Peyer's patch (tissue), 4 donors: ENCODE data around the gene IL1RL2. TPM values are rescaled to one million over a fixed set of nuclear protein-coding genes. Genes with fewer than 3 reads are reported as not detected.

ENCODE experiments used
- DNase-seq, 3 donors: peaks; one replicate each; pipeline ENCODE4 v3.0.0-alpha.2; 2017 to 2019
- H3K27ac ChIP-seq, 4 donors: fragments of 200-600 bp; sonication (generic); one replicate each; pipeline ENCODE4 v1.5.1; 2016 to 2019
- H3K27me3 ChIP-seq, 2 donors: fragments of 200-600 bp; sonication (generic); one replicate each; pipeline ENCODE4 v1.5.1; 2019
- H3K36me3 ChIP-seq, 3 donors: fragments of 200-600 bp; sonication (generic); one replicate each; pipeline ENCODE4 v1.5.1; 2016 to 2019
- H3K4me1 ChIP-seq, 4 donors: fragments of 200-600 bp; sonication (generic); one replicate each; pipeline ENCODE4 v1.5.1; 2016 to 2019
- H3K4me3 ChIP-seq, 4 donors: fragments of 200-600 bp; sonication (generic); 1 replicate in 3 of 4; 2 replicates in 1 of 4; pipeline ENCODE4 v1.5.1; 2016 to 2019; ENCODE audit warnings: mild to moderate bottlenecking in 1 of 4
- H3K9me3 ChIP-seq, 4 donors: fragments of 200-600 bp; sonication (generic); one replicate each; pipeline ENCODE4 v1.5.1; 2016 to 2019; ENCODE audit warnings: mild to moderate bottlenecking in 1 of 4
- POLR2A ChIP-seq, 2 donors: fragments of 450-650 bp; IDR thresholded peaks; one replicate each; pipeline ENCODE4 v1.5.1; 2017; ENCODE audit warnings: antibody characterized with exemption in 2 of 2, mild to moderate bottlenecking in 2 of 2, moderate library complexity in 2 of 2
- total RNA-seq, 4 donors: library from RNA; depleted of rRNA; stranded (reverse); fragments of >200 nt; gene quantifications; one replicate each; pipeline ENCODE4 v1.1.0, GENCODE V29; 2016
- TF ChIP-seq, protein P1 (sequence below), 6 experiments: fragments of 450-650 bp in 4 of 6; fragments of 200-600 bp in 2 of 6; sonication (generic) in 1 of 6; IDR thresholded peaks; one replicate each; pipeline ENCODE4 v1.5.1; 2017 to 2019; ENCODE audit warnings: antibody characterized with exemption in 6 of 6, mild to moderate bottlenecking in 3 of 6, moderate library complexity in 1 of 6

The IL1RL2 gene
- 1 to 10 TPM in 1 of 4 donors, under 1 TPM in 1, not detected in 2; 0.57 to 2.5 TPM for total RNA-seq

DNA sequence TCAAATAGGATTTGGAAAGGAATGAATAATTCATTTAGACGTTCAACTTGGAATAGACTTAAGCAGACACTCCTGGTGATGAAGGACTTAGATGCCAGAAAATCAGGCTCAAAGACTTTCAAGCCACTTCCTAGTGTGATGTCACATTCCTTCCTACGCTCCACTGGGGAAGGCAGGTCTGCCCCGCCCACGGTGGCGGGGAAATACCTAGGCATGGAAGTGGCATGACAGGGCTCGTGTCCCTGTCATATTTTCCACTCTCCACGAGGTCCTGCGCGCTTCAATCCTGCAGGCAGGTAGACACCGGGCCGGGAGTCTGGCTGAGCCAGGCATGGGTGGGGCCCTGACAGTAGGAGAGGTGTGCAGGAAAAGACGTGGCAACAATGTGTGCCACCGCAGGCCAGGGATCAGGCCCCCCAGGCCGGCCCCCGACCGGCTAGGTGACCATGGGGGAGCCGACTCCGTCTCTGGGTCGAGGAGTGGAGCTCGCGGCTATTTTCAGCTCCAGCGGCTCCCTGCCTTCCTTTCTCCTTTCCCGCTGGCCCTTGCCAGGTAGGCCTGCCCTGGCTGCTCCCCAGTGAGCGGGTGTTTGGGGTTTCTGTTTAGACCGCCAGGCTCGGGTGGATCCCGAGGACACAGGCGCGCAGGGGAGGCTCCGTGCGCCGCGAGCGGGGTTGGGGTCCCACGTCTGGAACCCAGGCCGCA lies at the start of gene IL1RL2:
IL1RL2 (plus strand) TSS at position 233 of the 705 bp plus-strand sequence. CDS start 845 bp downstream, outside the sequence.
- H3K4me3 ChIP-seq: peak within 1 kb of the TSS; percentile 28 to 53 (median 42)
- H3K9me3 ChIP-seq: no peaks in the 10 kb centered on the region
- TF ChIP-seq, protein P1, sequence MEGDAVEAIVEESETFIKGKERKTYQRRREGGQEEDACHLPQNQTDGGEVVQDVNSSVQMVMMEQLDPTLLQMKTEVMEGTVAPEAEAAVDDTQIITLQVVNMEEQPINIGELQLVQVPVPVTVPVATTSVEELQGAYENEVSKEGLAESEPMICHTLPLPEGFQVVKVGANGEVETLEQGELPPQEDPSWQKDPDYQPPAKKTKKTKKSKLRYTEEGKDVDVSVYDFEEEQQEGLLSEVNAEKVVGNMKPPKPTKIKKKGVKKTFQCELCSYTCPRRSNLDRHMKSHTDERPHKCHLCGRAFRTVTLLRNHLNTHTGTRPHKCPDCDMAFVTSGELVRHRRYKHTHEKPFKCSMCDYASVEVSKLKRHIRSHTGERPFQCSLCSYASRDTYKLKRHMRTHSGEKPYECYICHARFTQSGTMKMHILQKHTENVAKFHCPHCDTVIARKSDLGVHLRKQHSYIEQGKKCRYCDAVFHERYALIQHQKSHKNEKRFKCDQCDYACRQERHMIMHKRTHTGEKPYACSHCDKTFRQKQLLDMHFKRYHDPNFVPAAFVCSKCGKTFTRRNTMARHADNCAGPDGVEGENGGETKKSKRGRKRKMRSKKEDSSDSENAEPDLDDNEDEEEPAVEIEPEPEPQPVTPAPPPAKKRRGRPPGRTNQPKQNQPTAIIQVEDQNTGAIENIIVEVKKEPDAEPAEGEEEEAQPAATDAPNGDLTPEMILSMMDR (IDR thresholded peaks at IDR 0.05): no peak
- TF ChIP-seq POLR2A (IDR thresholded peaks at IDR 0.05): no peak
- peaks cover 0 to 12% (median 0%) of the 10 kb centered on the region in 4 donors for H3K4me1 ChIP-seq
- no peaks in the 10 kb centered on the region for H3K27me3 ChIP-seq
- H3K27ac ChIP-seq: peak within 1 kb of the TSS; percentile 16 to 59 (median 45)
- peak in 1 of 3 donors; percentile 50 for DNase-seq
- H3K36me3 ChIP-seq: no peaks in the 10 kb centered on the region

DNA sequence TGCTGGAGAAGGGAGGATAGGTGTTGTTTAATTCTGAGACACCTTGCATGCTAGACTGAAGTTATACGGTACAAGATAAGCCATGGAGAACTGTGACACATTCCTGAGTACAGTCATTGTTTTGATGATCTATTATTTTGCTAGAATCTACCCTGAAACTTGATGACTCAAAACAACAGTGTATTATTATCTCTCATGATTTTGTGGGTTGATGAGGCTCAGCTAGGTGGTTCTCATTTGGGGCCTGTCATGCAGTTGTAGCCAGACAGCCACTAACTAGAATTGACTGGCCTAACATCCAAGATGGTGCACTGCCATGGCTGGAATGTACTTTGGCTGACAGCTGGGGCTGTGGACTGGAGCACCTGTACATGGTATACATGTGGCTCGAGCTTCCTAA lies 49.7 kb upstream of the IL1RL2 start:
- Histone ChIP-seq H3K27ac (no peak overlapping the region), H3K27me3 (no peaks in the 10 kb centered on the region), H3K4me3 (no peak overlapping the region), H3K4me1 (no peaks in the 10 kb centered on the region), H3K9me3 (no peaks in the 10 kb centered on the region), H3K36me3 (no peaks in the 10 kb centered on the region)
- DNase-seq: no peak
- TF ChIP-seq POLR2A (IDR thresholded peaks at IDR 0.05): no peak
- TF ChIP-seq, protein P1 (IDR thresholded peaks at IDR 0.05): no peak

DNA sequence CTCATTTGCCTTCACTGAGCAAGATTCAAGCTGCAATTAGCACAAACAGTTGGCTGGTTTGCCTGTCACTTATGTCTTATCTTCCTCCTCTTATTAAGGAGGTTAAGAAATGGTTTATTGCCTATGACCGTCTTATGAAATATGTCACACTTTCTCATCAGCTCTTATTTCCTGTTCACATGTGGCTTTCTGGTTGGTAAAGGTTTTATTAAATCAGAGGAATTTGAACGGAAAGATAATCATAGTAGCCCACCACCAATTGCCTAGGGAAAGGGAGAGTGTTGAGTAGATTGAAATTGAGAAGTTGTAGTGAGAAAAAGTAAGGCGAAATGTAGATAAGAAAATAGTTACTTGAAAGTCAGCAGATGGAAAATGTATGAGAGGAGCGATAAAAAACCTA lies 48.5 kb upstream of the IL1RL2 start:
- Histone ChIP-seq H3K9me3 (no peaks in the 10 kb centered on the region), H3K4me3 (no peak overlapping the region), H3K36me3 (no peaks in the 10 kb centered on the region), H3K27me3 (no peaks in the 10 kb centered on the region), H3K27ac (no peak overlapping the region), H3K4me1 (no peaks in the 10 kb centered on the region)
- no peak for TF ChIP-seq POLR2A (IDR thresholded peaks at IDR 0.05)
- TF ChIP-seq, protein P1 (IDR thresholded peaks at IDR 0.05): no peak
- DNase-seq: no peak

GRCh38 chr2:102139851-102140250 lies 47.0 kb upstream of the IL1RL2 start:
- no peaks in the 10 kb centered on the region for H3K4me1 ChIP-seq
- DNase-seq: no peak
- TF ChIP-seq, protein P1 (IDR thresholded peaks at IDR 0.05): no peak
- TF ChIP-seq POLR2A (IDR thresholded peaks at IDR 0.05): no peak
- no peak overlapping the region for H3K27ac ChIP-seq
- H3K36me3 ChIP-seq: no peaks in the 10 kb centered on the region
- H3K27me3 ChIP-seq: no peaks in the 10 kb centered on the region
- no peaks in the 10 kb centered on the region for H3K9me3 ChIP-seq
- H3K4me3 ChIP-seq: no peak overlapping the region

GRCh38 chr2:102140377-102140776 lies 46.4 kb upstream of the IL1RL2 start:
- H3K36me3 ChIP-seq: peaks cover 0 to under 1% (median 0%) of the 10 kb centered on the region in 3 donors
- H3K27ac ChIP-seq: peak overlapping the region in 3 of 4 donors; percentile 86 to 93 (median 90)
- H3K9me3 ChIP-seq: peaks cover 0 to 1% (median 0%) of the 10 kb centered on the region in 4 donors
- H3K4me1 ChIP-seq: no peaks in the 10 kb centered on the region
- no peak overlapping the region for H3K4me3 ChIP-seq
- TF ChIP-seq, protein P1 (IDR thresholded peaks at IDR 0.05): no peak
- no peak for TF ChIP-seq POLR2A (IDR thresholded peaks at IDR 0.05)
- H3K27me3 ChIP-seq: no peaks in the 10 kb centered on the region
- DNase-seq: no peak
